Osteoblast (primary cell): ENCODE measurements around the gene DSCAML1. TPM values are rescaled to one million over a fixed set of nuclear protein-coding genes. Genes with fewer than 3 reads are reported as not detected.
A peak's percentile ranks its signal among the peaks of the same experiment; 100 is the strongest.

Experiments used
- DNase-seq: peaks from one replicate; pipeline ENCODE4 v3.0.0; 2011; ENCODE audit warnings: low spot score, mixed read lengths; ENCODE audit not compliant: insufficient read length; ENCODE audit errors: missing footprints
- H2AFZ ChIP-seq: 2 replicates; pipeline ENCODE4 v1.6.0; 2011; ENCODE audit warnings: mild to moderate bottlenecking, low read length
- H3K27ac ChIP-seq: 2 replicates; pipeline ENCODE4 v1.5.1; 2011; ENCODE audit warnings: mild to moderate bottlenecking, low read depth, low read length, moderate library complexity
- H3K27me3 ChIP-seq: 2 replicates; pipeline ENCODE4 v1.6.0; 2012; ENCODE audit warnings: mild to moderate bottlenecking, control low read depth, inconsistent platforms, low read length, moderate library complexity; ENCODE audit not compliant: insufficient read depth
- H3K36me3 ChIP-seq: 2 replicates; pipeline ENCODE4 v1.5.1; 2011; ENCODE audit warnings: mild to moderate bottlenecking, low read length, control low read depth, moderate library complexity; ENCODE audit not compliant: insufficient read depth
- H3K4me1 ChIP-seq: 2 replicates; pipeline ENCODE4 v1.5.1; 2011; ENCODE audit warnings: mild to moderate bottlenecking, low read length, control low read depth, moderate library complexity; ENCODE audit not compliant: insufficient read depth
- H3K4me2 ChIP-seq: 2 replicates; pipeline ENCODE4 v1.6.0; 2011; ENCODE audit warnings: mild to moderate bottlenecking, low read length; ENCODE audit not compliant: insufficient read depth
- H3K4me3 ChIP-seq: fragments of 200-600 bp; sonication (generic); 3 replicates; pipeline ENCODE4 v1.5.1; 2012; ENCODE audit warnings: mild to moderate bottlenecking, low read length, inconsistent platforms; ENCODE audit not compliant: insufficient read depth
- H3K79me2 ChIP-seq: 2 replicates; pipeline ENCODE4 v1.6.0; 2012; ENCODE audit warnings: mild to moderate bottlenecking, low read length, control low read depth, inconsistent platforms; ENCODE audit not compliant: insufficient read depth
- H3K9me3 ChIP-seq: 2 replicates; pipeline ENCODE4 v1.5.1; 2011; ENCODE audit warnings: low read depth, low read length, control low read depth
- H4K20me1 ChIP-seq: 2 replicates; pipeline ENCODE4 v1.6.0; 2012; ENCODE audit warnings: mild to moderate bottlenecking, low read length, control low read depth; ENCODE audit not compliant: insufficient read depth
- CTCF ChIP-seq: IDR thresholded peaks from 2 replicates; pipeline ENCODE4 v1.5.1; 2011; ENCODE audit warnings: mild to moderate bottlenecking, low read depth, low read length, moderate library complexity; ENCODE audit errors: extremely low read depth
- total RNA-seq: library from RNA; depleted of rRNA; stranded (reverse); fragments of >200 nt; gene quantifications from 2 replicates; pipeline ENCODE4 v1.2.3, GENCODE V29; 2012

DSCAML1 gene
- total RNA-seq, 1 donor = not detected

- no peaks in the 10 kb centered on the region for H3K27me3 ChIP-seq
- H3K27ac ChIP-seq = no peak overlapping the region
- no peaks in the 10 kb centered on the region for H3K4me1 ChIP-seq
- no peak overlapping the region for H3K4me2 ChIP-seq
- no peaks in the 10 kb centered on the region for H4K20me1 ChIP-seq
- H3K79me2 ChIP-seq = no peaks in the 10 kb centered on the region
- H3K9me3 ChIP-seq = no peaks in the 10 kb centered on the region
- peak overlapping the region; percentile 75 for H2AFZ ChIP-seq
- no peak overlapping the region for H3K4me3 ChIP-seq
- TF ChIP-seq CTCF = peak; percentile 99
- no peaks in the 10 kb centered on the region for H3K36me3 ChIP-seq
- DNase-seq = peak; percentile 96
Observed at GRCh38 chr11:117817368-117818040, 20.5 kb upstream of the DSCAML1 start.

- peak; percentile 46 for DNase-seq
- Histone ChIP-seq H2AFZ (no peak overlapping the region), H4K20me1 (no peaks in the 10 kb centered on the region), H3K79me2 (no peaks in the 10 kb centered on the region), H3K27me3 (no peaks in the 10 kb centered on the region), H3K36me3 (no peaks in the 10 kb centered on the region), H3K9me3 (no peaks in the 10 kb centered on the region), H3K4me2 (no peak overlapping the region), H3K4me1 (no peaks in the 10 kb centered on the region), H3K27ac (no peak overlapping the region), H3K4me3 (no peak overlapping the region)
- TF ChIP-seq CTCF = no peak
Observed at GRCh38 chr11:117816846-117817367, 19.9 kb upstream of the DSCAML1 start.

GRCh38 chr11:117816151-117816741, 19.2 kb upstream of the DSCAML1 start:
- Histone ChIP-seq H3K79me2 (no peaks in the 10 kb centered on the region), H3K27me3 (no peaks in the 10 kb centered on the region), H3K4me1 (no peaks in the 10 kb centered on the region), H3K36me3 (no peaks in the 10 kb centered on the region), H2AFZ (peak overlapping the region; percentile 72), H4K20me1 (no peaks in the 10 kb centered on the region), H3K9me3 (no peaks in the 10 kb centered on the region), H3K4me2 (no peak overlapping the region), H3K4me3 (no peak overlapping the region), H3K27ac (no peak overlapping the region)
- DNase-seq = peak; percentile 85
- no peak for TF ChIP-seq CTCF

GRCh38 chr11:117815262-117815803, 18.3 kb upstream of the DSCAML1 start:
- Histone ChIP-seq H3K27ac (no peak overlapping the region), H3K4me1 (no peaks in the 10 kb centered on the region), H3K79me2 (no peaks in the 10 kb centered on the region), H3K36me3 (no peaks in the 10 kb centered on the region), H3K4me2 (no peak overlapping the region), H4K20me1 (no peaks in the 10 kb centered on the region), H3K4me3 (no peak overlapping the region), H2AFZ (no peak overlapping the region), H3K27me3 (no peaks in the 10 kb centered on the region), H3K9me3 (no peaks in the 10 kb centered on the region)
- TF ChIP-seq CTCF = no peak
- DNase-seq = peak; percentile 27
